Parathyroid adenoma (tissue), 2 donors: ENCODE results near the gene SIGLEC1.

Experiments used
- H2AFZ ChIP-seq: fragments of 300-600 bp; sonication (generic); one replicate; pipeline ENCODE4 v1.7.0; 2017; ENCODE audit warnings: antibody characterized with exemption, mild to moderate bottlenecking
- H3K27ac ChIP-seq: fragments of 300-600 bp; sonication (generic); one replicate; pipeline ENCODE4 v1.7.0; 2017
- H3K27me3 ChIP-seq: fragments of 300-600 bp; sonication (generic); one replicate; pipeline ENCODE4 v1.7.0; 2017; ENCODE audit warnings: low read length; ENCODE audit not compliant: control insufficient read depth, insufficient read depth
- H3K36me3 ChIP-seq: fragments of 300-600 bp; sonication (generic); one replicate; pipeline ENCODE4 v1.7.0; 2017; ENCODE audit warnings: low read length; ENCODE audit not compliant: control insufficient read depth, insufficient read depth
- H3K4me1 ChIP-seq: fragments of 300-600 bp; sonication (generic); one replicate; pipeline ENCODE4 v1.7.0; 2017; ENCODE audit warnings: control low read depth
- H3K4me2 ChIP-seq: fragments of 300-600 bp; sonication (generic); one replicate; pipeline ENCODE4 v1.7.0; 2017; ENCODE audit warnings: low read length
- H3K4me3 ChIP-seq: fragments of 300-600 bp; sonication (generic); one replicate; pipeline ENCODE4 v1.7.0; 2017; ENCODE audit warnings: low read depth, low read length
- H3K79me2 ChIP-seq: fragments of 300-600 bp; sonication (generic); one replicate; pipeline ENCODE4 v1.7.0; 2017; ENCODE audit warnings: control low read depth
- H3K9ac ChIP-seq: fragments of 300-600 bp; sonication (generic); one replicate; pipeline ENCODE4 v1.7.0; 2017; ENCODE audit warnings: mild to moderate bottlenecking
- H3K9me3 ChIP-seq: fragments of 300-600 bp; sonication (generic); one replicate; pipeline ENCODE4 v1.7.0; 2017; ENCODE audit warnings: low read length; ENCODE audit not compliant: control insufficient read depth
- TF ChIP-seq, protein P1 (sequence below): fragments of 300-600 bp; sonication (generic); IDR thresholded peaks from one replicate; pipeline ENCODE4 v1.7.0; 2017; ENCODE audit warnings: antibody characterized with exemption, mild to moderate bottlenecking
- donor health status: primary hyperparathyroidism.

The SIGLEC1 gene

DNA sequence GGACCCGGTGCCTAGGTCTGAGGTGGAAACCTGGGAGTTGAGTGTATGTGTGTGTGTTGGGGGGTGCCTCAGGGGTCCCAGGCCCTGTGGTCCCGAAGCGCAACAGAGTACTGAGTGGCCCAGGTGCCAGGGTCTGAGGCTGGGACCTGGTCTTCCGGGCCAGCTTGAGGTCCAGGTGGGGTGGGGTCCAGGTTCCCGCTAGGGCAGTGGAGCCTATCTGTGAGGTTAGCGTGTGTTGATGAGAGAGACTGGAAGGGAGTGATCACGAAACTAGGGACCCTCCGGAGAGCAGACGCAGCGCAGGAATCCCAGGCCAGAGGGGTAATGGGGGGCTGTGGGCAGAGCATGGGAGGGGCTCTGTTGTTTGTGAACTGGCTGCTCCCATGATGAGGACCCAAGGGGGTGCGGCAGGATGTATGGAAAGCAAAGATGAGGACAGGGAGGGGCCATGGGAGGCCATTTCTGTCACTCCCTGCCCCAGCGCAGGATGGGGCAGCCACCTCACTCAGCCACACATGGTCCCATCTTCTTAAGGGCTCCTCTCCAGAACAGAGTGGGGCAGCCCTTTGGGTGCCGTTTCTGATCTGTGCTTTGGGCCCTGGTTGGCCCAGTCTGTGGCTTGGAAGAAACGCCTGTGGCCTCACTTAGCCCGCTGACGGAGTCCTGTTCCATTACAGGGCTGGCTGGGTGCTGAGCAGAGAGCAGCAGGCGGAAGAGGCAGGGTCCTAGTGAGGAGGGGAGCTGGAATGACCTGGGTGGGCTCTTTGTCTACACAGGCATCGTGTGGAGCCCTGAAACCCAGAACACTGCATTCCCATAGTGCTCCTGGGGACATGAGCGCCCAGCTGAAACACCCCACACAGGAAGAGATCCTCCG is 21.0 kb upstream of the SIGLEC1 start:
- Histone ChIP-seq H3K9me3 (no peaks in the 10 kb centered on the region), H3K4me2 (no peak overlapping the region), H3K27ac (peak overlapping the region; percentile 25), H3K36me3 (no peaks in the 10 kb centered on the region), H3K27me3 (no peaks in the 10 kb centered on the region), H3K9ac (no peak overlapping the region), H3K79me2 (no peaks in the 10 kb centered on the region), H3K4me1 (peaks cover 11% of the 10 kb centered on the region), H2AFZ (peak overlapping the region; percentile 72), H3K4me3 (no peak overlapping the region)
- TF ChIP-seq, protein P1, sequence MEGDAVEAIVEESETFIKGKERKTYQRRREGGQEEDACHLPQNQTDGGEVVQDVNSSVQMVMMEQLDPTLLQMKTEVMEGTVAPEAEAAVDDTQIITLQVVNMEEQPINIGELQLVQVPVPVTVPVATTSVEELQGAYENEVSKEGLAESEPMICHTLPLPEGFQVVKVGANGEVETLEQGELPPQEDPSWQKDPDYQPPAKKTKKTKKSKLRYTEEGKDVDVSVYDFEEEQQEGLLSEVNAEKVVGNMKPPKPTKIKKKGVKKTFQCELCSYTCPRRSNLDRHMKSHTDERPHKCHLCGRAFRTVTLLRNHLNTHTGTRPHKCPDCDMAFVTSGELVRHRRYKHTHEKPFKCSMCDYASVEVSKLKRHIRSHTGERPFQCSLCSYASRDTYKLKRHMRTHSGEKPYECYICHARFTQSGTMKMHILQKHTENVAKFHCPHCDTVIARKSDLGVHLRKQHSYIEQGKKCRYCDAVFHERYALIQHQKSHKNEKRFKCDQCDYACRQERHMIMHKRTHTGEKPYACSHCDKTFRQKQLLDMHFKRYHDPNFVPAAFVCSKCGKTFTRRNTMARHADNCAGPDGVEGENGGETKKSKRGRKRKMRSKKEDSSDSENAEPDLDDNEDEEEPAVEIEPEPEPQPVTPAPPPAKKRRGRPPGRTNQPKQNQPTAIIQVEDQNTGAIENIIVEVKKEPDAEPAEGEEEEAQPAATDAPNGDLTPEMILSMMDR = no peak

DNA sequence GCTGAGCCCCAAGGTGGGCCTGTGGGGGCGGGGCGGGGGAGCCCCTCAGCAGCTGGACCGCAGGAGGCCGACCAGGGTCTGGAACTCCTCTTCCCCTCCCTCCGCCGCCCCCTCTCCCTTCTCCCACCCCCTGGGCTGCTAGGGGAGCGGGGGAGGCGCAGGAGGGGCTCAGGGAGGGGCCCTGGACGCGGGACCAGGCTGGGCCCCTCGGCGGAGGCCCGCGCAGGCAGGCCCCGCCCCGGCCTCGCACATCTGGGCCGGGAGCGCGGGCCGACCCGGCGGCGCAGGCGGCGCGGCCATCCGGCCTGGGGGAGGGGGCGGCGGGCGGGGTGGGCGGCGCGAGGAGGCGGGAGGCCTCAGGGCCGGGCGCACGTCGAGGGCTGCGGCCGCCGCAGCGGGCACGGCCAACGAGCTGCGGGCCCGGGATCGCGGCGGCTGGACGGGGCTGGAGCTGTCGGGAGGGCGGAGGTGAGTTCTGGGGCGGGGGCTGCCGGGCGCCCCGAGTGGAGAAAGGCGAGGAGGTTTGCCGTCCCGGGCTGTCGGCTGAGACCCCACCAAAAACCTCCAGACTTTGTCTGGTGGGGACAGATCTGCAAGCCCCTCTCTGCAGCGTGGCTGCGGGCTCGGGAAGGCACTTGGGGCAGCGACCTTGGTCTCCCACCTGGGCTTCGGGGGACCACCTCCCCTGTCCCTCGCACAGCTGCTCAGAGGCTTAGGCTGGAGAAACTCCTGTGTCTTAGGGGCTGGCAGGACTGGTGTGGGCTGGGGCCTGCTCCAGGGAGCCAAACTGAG is 20.1 kb upstream of the SIGLEC1 start, which contains the start of gene HSPA12B:
Gene HSPA12B, plus strand, starts transcription at position 359 of the 792 bp plus-strand sequence. CDS start 5,990 bp downstream, outside the sequence.
- Histone ChIP-seq H2AFZ (peak within 1 kb of the TSS; percentile 72), H3K4me3 (peak within 1 kb of the TSS; percentile 36), H3K79me2 (no peaks in the 10 kb centered on the region), H3K36me3 (no peaks in the 10 kb centered on the region), H3K4me2 (no peak within 1 kb of the TSS), H3K9me3 (no peaks in the 10 kb centered on the region), H3K9ac (no peak within 1 kb of the TSS), H3K27me3 (no peaks in the 10 kb centered on the region), H3K4me1 (peaks cover 7% of the 10 kb centered on the region), H3K27ac (peak within 1 kb of the TSS; percentile 25)
- TF ChIP-seq, protein P1 = no peak

DNA sequence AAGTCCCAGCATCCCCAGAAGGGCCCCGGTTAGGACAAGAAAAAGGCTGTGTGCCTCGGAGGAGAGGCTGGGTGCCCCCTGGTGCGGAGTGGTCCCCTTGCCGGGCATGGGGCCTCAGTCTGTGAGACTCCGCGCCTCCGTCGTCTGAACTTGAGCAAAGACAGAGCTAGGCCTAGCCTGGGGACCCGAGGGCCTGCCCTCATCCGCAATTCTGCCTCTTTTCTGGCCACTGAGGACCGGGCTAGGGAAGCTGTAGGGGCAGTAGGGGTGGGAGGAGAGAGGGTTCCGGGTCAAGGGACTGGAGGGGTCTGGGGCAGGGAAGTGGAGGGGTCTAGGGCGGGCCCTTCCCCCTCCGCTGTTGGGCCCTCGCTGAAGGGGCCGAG is 19.5 kb upstream of the SIGLEC1 start:
- Histone ChIP-seq H3K4me1 (peaks cover 5% of the 10 kb centered on the region), H3K4me2 (no peak overlapping the region), H3K4me3 (no peak overlapping the region), H3K79me2 (no peaks in the 10 kb centered on the region), H2AFZ (no peak overlapping the region), H3K36me3 (no peaks in the 10 kb centered on the region), H3K9ac (no peak overlapping the region), H3K27ac (no peak overlapping the region), H3K27me3 (no peaks in the 10 kb centered on the region), H3K9me3 (no peaks in the 10 kb centered on the region)
- TF ChIP-seq, protein P1 = no peak

DNA sequence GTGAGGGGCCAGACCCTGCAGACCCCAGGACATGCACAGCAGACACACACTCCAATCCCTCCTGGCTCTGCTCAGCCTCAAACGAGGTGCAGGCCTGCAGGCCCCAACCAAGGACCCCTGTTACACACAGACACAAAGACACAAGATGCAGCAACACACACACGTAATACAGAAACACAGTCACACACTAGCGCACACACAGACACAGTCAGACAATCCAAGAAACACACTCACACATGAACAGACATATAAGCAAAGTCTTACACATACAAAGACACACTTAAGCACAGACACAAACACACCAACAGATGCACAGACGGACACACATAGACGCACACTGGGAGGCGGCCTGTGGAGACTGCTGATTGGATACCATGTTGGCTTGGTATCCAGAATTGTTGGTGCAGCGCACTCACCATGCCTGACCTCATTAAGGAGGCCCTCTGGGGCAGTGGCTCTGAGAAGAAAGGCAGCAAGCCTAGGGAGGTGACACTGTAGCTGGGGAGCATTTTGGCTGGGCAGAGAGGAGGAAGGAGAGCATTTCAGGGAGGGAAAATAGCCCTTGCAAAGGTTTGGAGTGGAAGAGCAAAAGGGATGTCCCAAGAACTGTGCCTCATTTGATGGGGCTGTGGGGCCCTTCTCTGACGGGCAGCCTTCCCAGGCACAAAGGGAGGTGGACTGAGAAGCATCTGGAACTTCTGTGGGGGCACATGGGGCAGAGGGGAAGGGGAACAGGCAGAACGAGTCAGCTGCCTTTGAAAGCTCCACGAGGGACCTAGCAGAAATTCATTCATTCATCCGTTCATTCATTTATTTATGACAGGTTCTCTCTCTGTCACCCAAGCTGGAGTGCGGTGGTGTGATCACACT is 18.6 kb upstream of the SIGLEC1 start:
- Histone ChIP-seq H3K9me3 (no peaks in the 10 kb centered on the region), H3K4me2 (no peak overlapping the region), H3K27ac (no peak overlapping the region)

More for the DNA sequence above, 18.6 kb upstream of the SIGLEC1 start:
- H3K27me3 ChIP-seq = no peaks in the 10 kb centered on the region
- TF ChIP-seq, protein P1 = no peak
- no peaks in the 10 kb centered on the region for H3K36me3 ChIP-seq
- no peaks in the 10 kb centered on the region for H3K79me2 ChIP-seq
- H2AFZ ChIP-seq = no peak overlapping the region
- H3K4me1 ChIP-seq = peaks cover 5% of the 10 kb centered on the region
- H3K9ac ChIP-seq = no peak overlapping the region
- H3K4me3 ChIP-seq = no peak overlapping the region
